ENCODE data around the gene CPA3.

GRCh38 chr3:148816981-148817525, 48.0 kb upstream of the CPA3 start:
- TF ChIP-seq CTCF (IDR thresholded peaks at IDR 0.05 in 8 of 11, conservative IDR thresholded peaks at IDR 0.05 in 3 of 11) (no peak), POLR2A (IDR thresholded peaks at IDR 0.05) (no peak)
